Activated CD8-positive, alpha-beta memory T cell treated with anti-CD3 and anti-CD28 coated beads, Interleukin-2, amount 50 U/mL, for 1 hour (primary cell): Measurements from ENCODE around the gene SPDYE8.
"Not testable (repeated sequence)": the region's sequence is repeated elsewhere in the genome, so short reads cannot be mapped to it uniquely, and the experiment has no call there.

Experiments used
- DNase-seq: peaks from one replicate; pipeline ENCODE4 v3.0.0-alpha.2; 2020; ENCODE audit errors: extremely low read depth

Gene SPDYE8

GRCh38 chr7:73029666-73030065 is at the start of gene SPDYE8:
Gene SPDYE8 (minus strand): TSS chr7:73029766. CDS start chr7:73027966, 1,800 bp downstream.
- not testable (repeated sequence) for DNase-seq

DNA sequence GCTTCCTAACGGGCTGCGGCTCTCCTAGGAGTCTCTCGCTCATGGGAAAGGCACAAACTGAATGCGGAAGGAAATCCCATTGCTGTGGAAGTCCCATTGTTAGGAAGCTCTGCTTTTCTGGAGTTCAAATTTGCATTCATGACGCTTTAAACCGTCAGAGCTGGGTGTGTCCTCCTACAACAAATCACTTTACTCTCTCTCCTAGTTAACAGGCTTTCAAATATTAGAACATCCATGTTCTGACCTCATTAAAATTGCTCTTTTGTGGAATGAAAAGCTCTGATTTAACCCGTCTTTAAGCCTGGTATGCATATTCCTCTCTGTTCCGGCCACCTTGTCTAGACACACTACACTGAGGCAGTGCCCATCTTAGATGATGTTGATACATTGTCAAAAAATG is 28.2 kb upstream of the SPDYE8 start, which contains the start of gene SPDYE11:
Gene SPDYE11, minus strand, starts transcription at position 101 of the 400 bp plus-strand sequence. CDS start 1,800 bp downstream, outside the sequence.
- DNase-seq = not testable (repeated sequence)

DNA sequence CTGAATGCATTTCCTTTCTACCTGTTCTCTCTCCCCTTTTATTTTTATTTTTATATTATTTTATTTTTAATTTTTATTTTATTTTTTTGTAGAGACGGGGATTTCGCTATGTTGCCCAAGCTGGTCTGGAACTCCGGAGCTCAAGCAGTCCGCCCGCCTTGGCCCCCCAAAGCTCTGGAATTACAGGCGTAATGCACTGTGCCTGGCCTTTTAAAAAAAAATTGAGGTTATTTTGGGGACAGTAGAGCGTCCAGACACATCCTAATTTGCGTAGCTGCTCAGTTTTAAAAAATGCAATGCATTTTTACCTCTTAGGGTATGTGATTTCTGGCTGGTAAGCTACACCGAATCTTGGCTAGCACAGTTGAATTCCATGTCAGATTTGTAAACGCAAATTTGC is 23.1 kb downstream of the SPDYE8 start:
- not testable (repeated sequence) for DNase-seq

GRCh38 chr7:73005693-73006447 is 23.7 kb downstream of the SPDYE8 start:
- DNase-seq = peak; percentile 80

- peak; percentile 3 for DNase-seq
These were observed 24.2 kb downstream of the SPDYE8 start for GRCh38 chr7:73005356-73005692.

DNA sequence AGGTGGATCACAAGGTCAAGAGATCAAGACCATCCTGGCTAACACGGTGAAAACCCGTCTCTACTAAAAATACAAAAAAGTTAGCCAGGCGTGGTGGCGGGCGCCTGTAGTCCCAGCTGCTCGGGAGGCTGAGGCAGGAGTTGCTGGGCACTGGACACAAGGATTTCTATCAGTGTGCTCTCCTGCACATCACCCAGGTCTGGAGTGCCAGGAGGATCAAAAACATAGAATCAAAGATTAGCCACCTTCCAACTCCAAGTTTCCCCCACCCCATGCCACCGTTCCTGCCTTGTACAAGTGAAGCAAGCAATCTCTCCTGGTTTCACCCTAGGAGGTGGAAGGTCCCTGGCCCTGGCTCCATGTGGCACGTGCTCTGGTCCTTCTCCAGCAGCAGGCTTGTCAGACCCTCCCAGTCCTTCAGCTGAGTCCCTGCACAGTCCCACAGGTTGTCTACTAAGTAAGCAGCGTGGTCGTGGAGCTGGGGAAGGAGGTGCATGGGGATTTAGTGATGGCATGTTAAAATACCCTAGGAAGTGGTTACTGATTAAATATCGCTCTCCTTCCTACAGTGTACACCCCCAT is 31.6 kb downstream of the SPDYE8 start:
- not testable (repeated sequence) for DNase-seq

DNA sequence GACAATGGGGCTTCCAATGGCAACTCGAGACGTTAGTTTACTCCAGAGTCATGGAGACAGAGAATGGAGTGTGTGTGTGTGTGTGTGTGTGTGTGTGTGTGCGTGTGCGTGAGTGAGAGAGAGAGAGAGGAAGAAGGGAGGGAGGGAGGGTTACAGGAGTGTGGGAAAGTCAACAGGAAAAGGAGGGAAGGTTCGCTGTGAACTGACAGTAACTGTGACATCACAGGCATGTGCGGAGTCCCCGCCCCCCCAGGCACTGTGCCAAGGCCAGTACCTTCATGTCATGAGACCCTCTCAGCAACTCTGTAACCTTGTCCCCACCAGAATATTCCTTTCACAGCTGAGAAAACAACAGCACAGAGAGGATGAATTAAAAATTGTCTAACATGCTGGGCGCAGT is 32.1 kb downstream of the SPDYE8 start:
- not testable (repeated sequence) for DNase-seq

GRCh38 chr7:72995484-72995883 is 34.1 kb downstream of the SPDYE8 start:
- not testable (repeated sequence) for DNase-seq

- not testable (repeated sequence) for DNase-seq
These were observed 39.2 kb downstream of the SPDYE8 start for GRCh38 chr7:72990146-72990913.

- not testable (repeated sequence) for DNase-seq
These were observed 47.5 kb downstream of the SPDYE8 start for GRCh38 chr7:72982084-72982483.

- DNase-seq = not testable (repeated sequence)
These were observed 49.2 kb downstream of the SPDYE8 start for GRCh38 chr7:72980382-72980781.

DNA sequence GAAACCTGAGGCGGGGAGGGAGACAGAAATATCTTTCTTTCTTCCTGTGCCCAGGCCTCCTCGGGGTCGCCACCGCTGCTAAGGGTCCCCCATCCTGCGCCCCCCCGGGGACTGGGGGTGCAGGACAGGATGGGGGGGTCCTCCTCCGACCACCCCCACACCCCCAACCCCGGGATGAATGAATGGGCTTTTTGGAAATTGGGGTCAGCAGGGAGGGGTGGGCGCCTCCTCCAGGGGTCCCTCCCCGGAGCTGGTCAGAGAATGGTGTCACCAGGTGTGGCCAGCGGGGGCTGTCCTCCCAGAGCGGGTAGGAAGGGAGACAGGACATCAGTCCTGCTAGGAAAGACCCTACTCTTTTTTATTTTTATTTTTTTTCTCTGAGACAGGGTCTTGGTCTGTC is 53.1 kb downstream of the SPDYE8 start:
- DNase-seq = not testable (repeated sequence)

DNA sequence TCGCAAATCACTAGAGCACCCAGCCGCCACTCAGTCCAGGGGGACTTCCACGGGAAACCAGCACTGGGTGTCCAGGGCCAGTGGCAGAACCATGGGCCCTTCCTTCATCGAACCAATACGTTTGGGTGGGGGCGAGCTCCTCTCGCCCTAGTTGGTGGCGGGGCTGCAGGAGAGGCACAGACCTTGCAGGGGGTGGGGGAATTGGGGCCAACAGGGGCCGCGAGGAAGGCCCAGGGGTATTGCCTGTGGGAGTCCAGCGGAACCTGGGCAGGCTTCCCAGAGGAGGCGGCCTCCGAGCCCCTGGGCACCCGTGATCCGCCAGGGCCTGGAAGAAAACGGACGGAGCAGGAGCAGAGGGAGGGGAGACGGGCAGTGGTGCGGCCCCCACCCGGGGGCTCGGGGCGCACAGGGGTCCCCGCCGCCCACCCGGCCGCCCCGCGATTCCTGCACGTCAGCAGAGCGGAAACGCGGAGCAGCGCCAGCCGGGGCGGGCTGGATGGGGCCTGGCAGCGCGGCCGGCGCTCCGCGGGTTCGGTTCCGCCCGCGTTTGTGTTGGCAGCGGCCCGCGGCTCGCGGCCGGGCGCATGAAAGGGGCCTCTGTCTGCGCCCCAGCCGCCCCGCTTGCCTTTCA is 53.8 kb downstream of the SPDYE8 start:
- not testable (repeated sequence) for DNase-seq

- not testable (repeated sequence) for DNase-seq
These were observed 54.8 kb downstream of the SPDYE8 start for GRCh38 chr7:72974781-72975180.

- not testable (repeated sequence) for DNase-seq
These were observed 58.1 kb downstream of the SPDYE8 start for GRCh38 chr7:72971505-72971904.
